SK-N-SH (cell line): Measurements from ENCODE around the gene SLCO3A1. TPM values are rescaled to one million over a fixed set of nuclear protein-coding genes. Genes with fewer than 3 reads are reported as not detected.
A peak's percentile ranks its signal among the peaks of the same experiment; 100 is the strongest.

ENCODE experiments used
- CTCF ChIA-PET: fragments of 300-600, 350-600 bp; formaldehyde crosslinking; extraction: SDS; loops from one replicate; lab custom pipeline; 2021; lab: Yijun Ruan, JAX
- POLR2A ChIA-PET: fragments of 350-600 bp; sonication (Branson Sonifier 250); formaldehyde crosslinking; extraction: SDS; loops from one replicate; lab custom pipeline; 2020; ENCODE audit warnings: antibody characterized with exemption, inconsistent platforms; lab: Yijun Ruan, JAX
- DNase-seq: peaks from one replicate; pipeline ENCODE4 v3.0.0; 2012
- H2AFZ ChIP-seq: fragments of 200-600 bp; sonication (generic); 2 replicates; pipeline ENCODE4 v1.8.1; 2016; ENCODE audit warnings: antibody characterized with exemption, mild to moderate bottlenecking, low read depth
- H3F3A ChIP-seq: fragments of 200-600 bp; sonication (generic); replicated peaks from 2 replicates; pipeline ENCODE3; 2016; ENCODE audit warnings: antibody characterized with exemption, mild to moderate bottlenecking; ENCODE audit not compliant: insufficient read depth
- H3K27ac ChIP-seq, 2 experiments: fragments of 200-500 bp in 1 of 2; fragments of 200-600 bp in 1 of 2; sonication (Bioruptor generic) in 1 of 2; sonication (generic), shearing (Covaris generic) in 1 of 2; 2 replicates each; pipeline versions ENCODE4 v1.5.1 to v1.6.1; 2014 to 2016; ENCODE audit warnings: low read depth in 2 of 2, inconsistent platforms in 1 of 2, low read length in 1 of 2, mild to moderate bottlenecking in 1 of 2, mixed read lengths in 1 of 2
- H3K27me3 ChIP-seq: fragments of 200-600 bp; sonication (generic), shearing (Covaris generic); 2 replicates; pipeline ENCODE4 v1.6.1; 2016; ENCODE audit warnings: mixed run types; ENCODE audit not compliant: insufficient read depth
- H3K36me3 ChIP-seq, 2 experiments: fragments of 200-500 bp in 1 of 2; fragments of 200-600 bp in 1 of 2; sonication (Bioruptor generic) in 1 of 2; sonication (generic) in 1 of 2; replicated peaks in 1 of 2; 2 replicates each; pipeline versions ENCODE3 to v1.5.1; 2014 to 2016; ENCODE audit warnings: low read length in 1 of 2, mild to moderate bottlenecking in 1 of 2; ENCODE audit not compliant: insufficient read depth in 2 of 2, control insufficient read depth in 1 of 2
- H3K4me1 ChIP-seq, 2 experiments: fragments of 200-500 bp in 1 of 2; fragments of 200-600 bp in 1 of 2; sonication (Bioruptor generic) in 1 of 2; sonication (generic), shearing (Covaris generic) in 1 of 2; 2 replicates each; pipeline versions ENCODE4 v1.5.1 to v1.6.1; 2014 to 2016; ENCODE audit warnings: low read depth in 1 of 2, low read length in 1 of 2, mixed run types in 1 of 2; ENCODE audit not compliant: insufficient read depth in 2 of 2, control insufficient read depth in 1 of 2
- H3K4me2 ChIP-seq: fragments of 200-600 bp; sonication (generic), shearing (Covaris generic); 2 replicates; pipeline ENCODE4 v1.6.1; 2017; ENCODE audit warnings: mixed run types
- H3K4me3 ChIP-seq, 2 experiments: fragments of 200-500 bp in 1 of 2; fragments of 200-600 bp in 1 of 2; sonication (Bioruptor generic) in 1 of 2; sonication (generic), shearing (Covaris generic) in 1 of 2; 2 replicates each; pipeline versions ENCODE4 v1.5.1 to v1.8.1; 2014 to 2016; ENCODE audit warnings: low read depth in 2 of 2, inconsistent platforms in 1 of 2, low read length in 1 of 2, mild to moderate bottlenecking in 1 of 2, mixed read lengths in 1 of 2, moderate library complexity in 1 of 2
- H3K79me2 ChIP-seq: fragments of 200-600 bp; sonication (generic); 2 replicates; pipeline ENCODE4 v1.8.1; 2017; ENCODE audit warnings: mild to moderate bottlenecking; ENCODE audit not compliant: insufficient read depth
- H3K9ac ChIP-seq: fragments of 200-600 bp; sonication (generic); 2 replicates; pipeline ENCODE4 v1.6.1; 2017; ENCODE audit warnings: mixed run types
- H3K9me2 ChIP-seq: fragments of 200-600 bp; sonication (generic); 2 replicates; pipeline ENCODE4 v1.6.1; 2017; ENCODE audit warnings: mixed run types
- H3K9me3 ChIP-seq: fragments of 200-600 bp; sonication (generic); 2 replicates; pipeline ENCODE4 v1.6.1; 2017; ENCODE audit warnings: mixed run types, mild to moderate bottlenecking, moderate library complexity
- H4K20me1 ChIP-seq: fragments of 200-600 bp; sonication (generic); 2 replicates; pipeline ENCODE4 v1.6.1; 2017; ENCODE audit warnings: mild to moderate bottlenecking, mixed run types; ENCODE audit not compliant: insufficient read depth
- CHD2 ChIP-seq: fragments of 150-350 bp; IDR thresholded peaks from 2 replicates; pipeline ENCODE4 v1.6.1; 2018; ENCODE audit warnings: low read length; ENCODE audit not compliant: partially characterized antibody
- EP300 ChIP-seq, 2 experiments: IDR thresholded peaks; 2 replicates each; pipeline versions ENCODE4 v1.4.0 to v1.6.1; 2012; ENCODE audit warnings: borderline replicate concordance in 1 of 2, low read depth in 1 of 2, low read length in 1 of 2
- FOXJ3 ChIP-seq: sonication (generic); formaldehyde crosslinking; IDR thresholded peaks from 2 replicates; pipeline ENCODE4 v1.5.1; 2020; ENCODE audit warnings: mild to moderate bottlenecking, missing genetic modification reagents
- MXI1 ChIP-seq: IDR thresholded peaks from 2 replicates; pipeline ENCODE4 v1.6.1; 2012; ENCODE audit warnings: mild to moderate bottlenecking, low read depth, low read length, improper control_type of control experiment
- NFIC ChIP-seq: IDR thresholded peaks from 2 replicates; pipeline ENCODE4 v1.4.0; 2012; ENCODE audit warnings: borderline replicate concordance
- NRF1 ChIP-seq: IDR thresholded peaks from 2 replicates; pipeline ENCODE4 v1.6.1; 2012; ENCODE audit warnings: low read depth, mild to moderate bottlenecking, low read length
- POLR2AphosphoS5 ChIP-seq: IDR thresholded peaks from 2 replicates; pipeline ENCODE4 v1.6.1; 2012; ENCODE audit warnings: low read depth, low read length
- RAD21 ChIP-seq: IDR thresholded peaks from 2 replicates; pipeline ENCODE4 v1.6.1; 2012; ENCODE audit warnings: mild to moderate bottlenecking, low read length
- TCF12 ChIP-seq: IDR thresholded peaks from 2 replicates; pipeline ENCODE4 v1.4.0; 2012
- YY1 ChIP-seq: IDR thresholded peaks from 2 replicates; pipeline ENCODE4 v1.4.0; 2012; ENCODE audit warnings: low read depth, mild to moderate bottlenecking
- WGBS: methylation state at CpG from one replicate; pipeline ENCODE4 v1.1.6; 2017; ENCODE audit warnings: low lambda C conversion rate; 5-methylcytosine and 5-hydroxymethylcytosine counted together
- polyA plus RNA-seq, 3 experiments: library from polyadenylated mRNA; depleted of rRNA; stranded (reverse); fragments of >200 nt; gene quantifications; 2 replicates each; pipeline ENCODE4 v1.2.3, GENCODE V29; 2012
- TF ChIP-seq, protein P1 (sequence below): IDR thresholded peaks from 2 replicates; pipeline ENCODE4; 2012
- TF ChIP-seq, protein P2 (sequence below): fragments of 150-350 bp; IDR thresholded peaks from 2 replicates; pipeline ENCODE4 v1.6.1; 2016; ENCODE audit warnings: mild to moderate bottlenecking, low read depth, low read length
- TF ChIP-seq, protein P3 (sequence below): IDR thresholded peaks from 2 replicates; pipeline ENCODE4 v1.4.0; 2012; ENCODE audit warnings: low read depth, borderline replicate concordance
- TF ChIP-seq, protein P4 (sequence below): IDR thresholded peaks from 2 replicates; pipeline ENCODE4 v1.6.1; 2012; ENCODE audit warnings: mild to moderate bottlenecking, low read depth, low read length, moderate library complexity
- TF ChIP-seq, protein P5 (sequence below): IDR thresholded peaks from 2 replicates; pipeline ENCODE4 v1.4.0; 2012; ENCODE audit warnings: low read depth, borderline replicate concordance

Gene SLCO3A1
- polyA plus RNA-seq, 1 of the 3 experiments (the other 2 are of a cell fraction) = 19.7 TPM

DNA sequence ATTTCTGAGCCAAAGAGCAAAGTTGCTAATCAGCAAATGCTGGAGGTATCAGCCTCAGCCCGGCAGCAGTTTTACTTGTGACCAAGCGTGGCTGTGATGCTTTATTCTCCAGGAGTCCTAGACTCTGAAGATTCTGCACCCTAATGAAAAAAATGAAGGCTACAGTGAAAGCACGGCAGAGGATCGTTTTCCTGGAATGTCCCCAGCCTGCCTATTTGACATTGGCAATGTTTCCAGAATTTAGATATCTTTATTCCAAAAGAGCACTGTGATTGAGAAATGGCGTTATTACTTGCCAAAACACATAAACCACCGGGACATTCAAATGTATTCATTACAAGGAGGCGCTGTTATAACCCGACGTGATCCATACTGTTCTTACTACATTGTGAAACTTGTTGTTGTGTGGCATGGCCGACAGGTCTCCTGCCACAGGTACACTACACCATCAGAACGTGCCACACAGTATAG is 263.8 kb downstream of the SLCO3A1 start:
- no peaks in the 10 kb centered on the region for H3F3A ChIP-seq
- H2AFZ ChIP-seq = no peak overlapping the region
- ChIA-PET CTCF (no interaction called here), POLR2A (no interaction called here)
- peaks cover 0 to 2% of the 10 kb centered on the region in 2 experiments; a peak in 2 of 4 replicates for H3K4me1 ChIP-seq
- H3K27ac ChIP-seq = no peak overlapping the region
- H3K9ac ChIP-seq = no peak overlapping the region
- no peaks in the 10 kb centered on the region for H3K79me2 ChIP-seq
- no peak for DNase-seq
- no peaks in the 10 kb centered on the region for H4K20me1 ChIP-seq
- no peak overlapping the region for H3K4me3 ChIP-seq
- H3K27me3 ChIP-seq = no peaks in the 10 kb centered on the region
- WGBS = 68% methylated on average over 11 of the region's 11 CpGs
- H3K4me2 ChIP-seq = no peak overlapping the region
- H3K36me3 ChIP-seq = peaks cover 2 to 9% of the 10 kb centered on the region in 2 experiments
- TF ChIP-seq EP300 (IDR thresholded peaks at IDR 0.05; ENCODE audit: borderline replicate concordance in 1 of 2, low read depth in 1 of 2, low read length in 1 of 2) (no peak), YY1 (no peak)
- TF ChIP-seq, protein P1, sequence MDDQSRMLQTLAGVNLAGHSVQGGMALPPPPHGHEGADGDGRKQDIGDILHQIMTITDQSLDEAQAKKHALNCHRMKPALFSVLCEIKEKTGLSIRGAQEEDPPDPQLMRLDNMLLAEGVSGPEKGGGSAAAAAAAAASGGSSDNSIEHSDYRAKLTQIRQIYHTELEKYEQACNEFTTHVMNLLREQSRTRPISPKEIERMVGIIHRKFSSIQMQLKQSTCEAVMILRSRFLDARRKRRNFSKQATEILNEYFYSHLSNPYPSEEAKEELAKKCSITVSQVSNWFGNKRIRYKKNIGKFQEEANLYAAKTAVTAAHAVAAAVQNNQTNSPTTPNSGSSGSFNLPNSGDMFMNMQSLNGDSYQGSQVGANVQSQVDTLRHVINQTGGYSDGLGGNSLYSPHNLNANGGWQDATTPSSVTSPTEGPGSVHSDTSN = no peak
- TF ChIP-seq, protein P2, sequence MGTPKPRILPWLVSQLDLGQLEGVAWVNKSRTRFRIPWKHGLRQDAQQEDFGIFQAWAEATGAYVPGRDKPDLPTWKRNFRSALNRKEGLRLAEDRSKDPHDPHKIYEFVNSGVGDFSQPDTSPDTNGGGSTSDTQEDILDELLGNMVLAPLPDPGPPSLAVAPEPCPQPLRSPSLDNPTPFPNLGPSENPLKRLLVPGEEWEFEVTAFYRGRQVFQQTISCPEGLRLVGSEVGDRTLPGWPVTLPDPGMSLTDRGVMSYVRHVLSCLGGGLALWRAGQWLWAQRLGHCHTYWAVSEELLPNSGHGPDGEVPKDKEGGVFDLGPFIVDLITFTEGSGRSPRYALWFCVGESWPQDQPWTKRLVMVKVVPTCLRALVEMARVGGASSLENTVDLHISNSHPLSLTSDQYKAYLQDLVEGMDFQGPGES = no peak
- H3K9me3 ChIP-seq = no peaks in the 10 kb centered on the region
- H3K9me2 ChIP-seq = no peaks in the 10 kb centered on the region

DNA sequence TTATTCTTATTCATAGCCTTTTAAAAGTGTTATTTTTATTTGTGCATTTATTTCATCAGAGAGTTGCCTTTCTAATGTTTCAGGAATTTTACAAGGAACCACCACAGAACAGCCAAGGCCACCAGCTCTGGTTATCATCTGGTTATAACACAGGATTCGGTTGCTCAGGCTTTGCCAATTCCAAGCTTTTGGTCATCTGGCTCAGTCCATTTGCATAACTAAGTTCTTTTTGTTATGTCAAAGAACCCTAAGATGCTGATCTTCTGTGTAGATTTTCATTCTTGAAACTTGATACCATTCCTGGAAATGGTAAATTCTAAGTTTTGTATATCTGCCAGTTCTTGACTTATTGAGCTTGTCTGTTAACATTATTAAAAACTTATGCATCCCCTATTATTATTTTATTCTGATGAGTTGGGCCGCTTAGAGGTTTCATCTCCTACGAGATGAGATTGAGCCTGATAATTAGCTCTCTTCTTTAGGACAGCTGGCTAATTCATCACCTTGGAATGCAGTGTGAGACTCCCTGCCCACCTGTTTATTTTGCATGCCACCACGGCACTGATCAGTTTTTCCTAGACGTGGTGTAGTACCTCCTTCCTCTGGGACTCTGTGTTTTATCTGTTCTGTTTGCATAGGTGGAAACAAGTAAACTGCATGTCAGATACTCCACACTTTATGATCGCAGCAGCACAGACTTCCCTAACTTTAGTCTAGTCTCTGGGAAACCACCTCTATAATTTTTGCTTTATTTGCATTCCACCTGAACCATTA is 264.8 kb downstream of the SLCO3A1 start:
- no peaks in the 10 kb centered on the region for H4K20me1 ChIP-seq
- H3K9ac ChIP-seq = no peak overlapping the region
- ChIA-PET CTCF (interaction anchor here (1.1 to 1.5 kb wide), 3 partner anchors 21 to 159 kb away, joined by 3 to 4 read pairs (median 3); no protein-coding TSS in a partner anchor), POLR2A (no interaction called here)
- no peaks in the 10 kb centered on the region for H3F3A ChIP-seq
- H3K4me3 ChIP-seq = no peak overlapping the region
- no peak overlapping the region for H2AFZ ChIP-seq
- peaks cover 0 to 2% of the 10 kb centered on the region in 2 experiments; a peak in 2 of 4 replicates for H3K4me1 ChIP-seq
- H3K9me2 ChIP-seq = no peaks in the 10 kb centered on the region
- H3K79me2 ChIP-seq = no peaks in the 10 kb centered on the region
- DNase-seq = no peak
- 52% methylated on average over 6 of the region's 6 CpGs for WGBS
- no peak overlapping the region; a peak in 1 of 4 replicates for H3K27ac ChIP-seq
- H3K4me2 ChIP-seq = no peak overlapping the region
- peaks cover 2 to 14% of the 10 kb centered on the region in 2 experiments for H3K36me3 ChIP-seq
- no peaks in the 10 kb centered on the region for H3K9me3 ChIP-seq
- no peaks in the 10 kb centered on the region for H3K27me3 ChIP-seq
- TF ChIP-seq FOXJ3 (CRISPR knock-in tag) = no peak
- TF ChIP-seq CHD2 = no peak
- TF ChIP-seq, protein P3, sequence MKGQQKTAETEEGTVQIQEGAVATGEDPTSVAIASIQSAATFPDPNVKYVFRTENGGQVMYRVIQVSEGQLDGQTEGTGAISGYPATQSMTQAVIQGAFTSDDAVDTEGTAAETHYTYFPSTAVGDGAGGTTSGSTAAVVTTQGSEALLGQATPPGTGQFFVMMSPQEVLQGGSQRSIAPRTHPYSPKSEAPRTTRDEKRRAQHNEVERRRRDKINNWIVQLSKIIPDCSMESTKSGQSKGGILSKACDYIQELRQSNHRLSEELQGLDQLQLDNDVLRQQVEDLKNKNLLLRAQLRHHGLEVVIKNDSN = no peak
- TF ChIP-seq NFIC = peak; percentile 18; the same call in 1 of the 2 replicates
- TF ChIP-seq, protein P1 = peak; percentile 30; the same call in 1 of the 2 replicates
- TF ChIP-seq MXI1 = no peak
- 0 out of 4 replicates have a peak, but pooled peaks of 1 of the 2 experiments have one; percentile 15 for TF ChIP-seq EP300 (IDR thresholded peaks at IDR 0.05; ENCODE audit: borderline replicate concordance in 1 of 2, low read depth in 1 of 2, low read length in 1 of 2)
- TF ChIP-seq RAD21 = no peak
- no peak for TF ChIP-seq POLR2AphosphoS5
- TF ChIP-seq, protein P4, sequence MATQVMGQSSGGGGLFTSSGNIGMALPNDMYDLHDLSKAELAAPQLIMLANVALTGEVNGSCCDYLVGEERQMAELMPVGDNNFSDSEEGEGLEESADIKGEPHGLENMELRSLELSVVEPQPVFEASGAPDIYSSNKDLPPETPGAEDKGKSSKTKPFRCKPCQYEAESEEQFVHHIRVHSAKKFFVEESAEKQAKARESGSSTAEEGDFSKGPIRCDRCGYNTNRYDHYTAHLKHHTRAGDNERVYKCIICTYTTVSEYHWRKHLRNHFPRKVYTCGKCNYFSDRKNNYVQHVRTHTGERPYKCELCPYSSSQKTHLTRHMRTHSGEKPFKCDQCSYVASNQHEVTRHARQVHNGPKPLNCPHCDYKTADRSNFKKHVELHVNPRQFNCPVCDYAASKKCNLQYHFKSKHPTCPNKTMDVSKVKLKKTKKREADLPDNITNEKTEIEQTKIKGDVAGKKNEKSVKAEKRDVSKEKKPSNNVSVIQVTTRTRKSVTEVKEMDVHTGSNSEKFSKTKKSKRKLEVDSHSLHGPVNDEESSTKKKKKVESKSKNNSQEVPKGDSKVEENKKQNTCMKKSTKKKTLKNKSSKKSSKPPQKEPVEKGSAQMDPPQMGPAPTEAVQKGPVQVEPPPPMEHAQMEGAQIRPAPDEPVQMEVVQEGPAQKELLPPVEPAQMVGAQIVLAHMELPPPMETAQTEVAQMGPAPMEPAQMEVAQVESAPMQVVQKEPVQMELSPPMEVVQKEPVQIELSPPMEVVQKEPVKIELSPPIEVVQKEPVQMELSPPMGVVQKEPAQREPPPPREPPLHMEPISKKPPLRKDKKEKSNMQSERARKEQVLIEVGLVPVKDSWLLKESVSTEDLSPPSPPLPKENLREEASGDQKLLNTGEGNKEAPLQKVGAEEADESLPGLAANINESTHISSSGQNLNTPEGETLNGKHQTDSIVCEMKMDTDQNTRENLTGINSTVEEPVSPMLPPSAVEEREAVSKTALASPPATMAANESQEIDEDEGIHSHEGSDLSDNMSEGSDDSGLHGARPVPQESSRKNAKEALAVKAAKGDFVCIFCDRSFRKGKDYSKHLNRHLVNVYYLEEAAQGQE = no peak
- TF ChIP-seq TCF12 = peak; percentile 76
- TF ChIP-seq, protein P5, sequence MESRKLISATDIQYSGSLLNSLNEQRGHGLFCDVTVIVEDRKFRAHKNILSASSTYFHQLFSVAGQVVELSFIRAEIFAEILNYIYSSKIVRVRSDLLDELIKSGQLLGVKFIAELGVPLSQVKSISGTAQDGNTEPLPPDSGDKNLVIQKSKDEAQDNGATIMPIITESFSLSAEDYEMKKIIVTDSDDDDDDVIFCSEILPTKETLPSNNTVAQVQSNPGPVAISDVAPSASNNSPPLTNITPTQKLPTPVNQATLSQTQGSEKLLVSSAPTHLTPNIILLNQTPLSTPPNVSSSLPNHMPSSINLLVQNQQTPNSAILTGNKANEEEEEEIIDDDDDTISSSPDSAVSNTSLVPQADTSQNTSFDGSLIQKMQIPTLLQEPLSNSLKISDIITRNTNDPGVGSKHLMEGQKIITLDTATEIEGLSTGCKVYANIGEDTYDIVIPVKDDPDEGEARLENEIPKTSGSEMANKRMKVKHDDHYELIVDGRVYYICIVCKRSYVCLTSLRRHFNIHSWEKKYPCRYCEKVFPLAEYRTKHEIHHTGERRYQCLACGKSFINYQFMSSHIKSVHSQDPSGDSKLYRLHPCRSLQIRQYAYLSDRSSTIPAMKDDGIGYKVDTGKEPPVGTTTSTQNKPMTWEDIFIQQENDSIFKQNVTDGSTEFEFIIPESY = no peak
- peak; percentile 3; the same call in 1 of the 2 replicates for TF ChIP-seq NRF1
